Trophoblast cell (in vitro differentiated cells and primary cell): Measurements from ENCODE around the gene STON2.
"Not testable (repeated sequence)": the region's sequence is repeated elsewhere in the genome, so short reads cannot be mapped to it uniquely, and the experiment has no call there.

Experiments
- DNase-seq, 2 donors: peaks; one replicate each; pipeline ENCODE4 v3.0.0-alpha.2; 2016
- H2AFZ ChIP-seq: 2 replicates; pipeline ENCODE4 v1.6.1; 2013; ENCODE audit warnings: low read length, moderate library complexity, mild to moderate bottlenecking; ENCODE audit not compliant: insufficient read depth, poor library complexity
- H2AK5ac ChIP-seq: 2 replicates; pipeline ENCODE4 v1.6.1; 2013; ENCODE audit warnings: mild to moderate bottlenecking, low read length
- H2BK120ac ChIP-seq: 2 replicates; pipeline ENCODE4 v1.6.1; 2013; ENCODE audit warnings: low read length, mild to moderate bottlenecking, moderate library complexity; ENCODE audit not compliant: insufficient read depth, poor library complexity
- H2BK12ac ChIP-seq: 2 replicates; pipeline ENCODE4 v1.6.1; 2013; ENCODE audit warnings: mild to moderate bottlenecking, low read length, moderate library complexity
- H2BK5ac ChIP-seq: 2 replicates; pipeline ENCODE4 v1.6.1; 2013; ENCODE audit warnings: low read length, low read depth, moderate library complexity, mild to moderate bottlenecking; ENCODE audit not compliant: poor library complexity
- H3K14ac ChIP-seq: 2 replicates; pipeline ENCODE4 v1.6.1; 2013; ENCODE audit warnings: mild to moderate bottlenecking, low read length
- H3K18ac ChIP-seq: 2 replicates; pipeline ENCODE4 v1.6.1; 2013; ENCODE audit warnings: mild to moderate bottlenecking, low read length
- H3K23ac ChIP-seq: 2 replicates; pipeline ENCODE4 v1.6.1; 2013; ENCODE audit warnings: low read length
- H3K27ac ChIP-seq: 2 replicates; pipeline ENCODE4 v1.5.1; 2013; ENCODE audit warnings: low read depth, mild to moderate bottlenecking, inconsistent platforms, low read length, moderate library complexity
- H3K27me3 ChIP-seq: 2 replicates; pipeline ENCODE4 v1.6.1; 2013; ENCODE audit warnings: inconsistent platforms, mild to moderate bottlenecking, low read length, moderate library complexity; ENCODE audit not compliant: insufficient read depth
- H3K36me3 ChIP-seq, 2 experiments: 1 replicate in 1 of 2; 2 replicates in 1 of 2; pipeline ENCODE4 v1.6.1; 2013; ENCODE audit warnings: low read length in 2 of 2, mild to moderate bottlenecking in 2 of 2, moderate library complexity in 1 of 2; ENCODE audit not compliant: insufficient read depth in 2 of 2, control insufficient read depth in 1 of 2
- H3K4ac ChIP-seq: 2 replicates; pipeline ENCODE4 v1.6.1; 2013; ENCODE audit warnings: low read depth, mild to moderate bottlenecking, low read length, moderate library complexity
- H3K4me1 ChIP-seq, 2 experiments: 1 replicate in 1 of 2; 2 replicates in 1 of 2; pipeline ENCODE4 v1.6.1; 2013; ENCODE audit warnings: low read length in 2 of 2, mild to moderate bottlenecking in 2 of 2, moderate library complexity in 1 of 2; ENCODE audit not compliant: insufficient read depth in 2 of 2, control insufficient read depth in 1 of 2
- H3K4me2 ChIP-seq: 2 replicates; pipeline ENCODE4 v1.6.1; 2013; ENCODE audit warnings: inconsistent platforms, mild to moderate bottlenecking, low read length, moderate library complexity
- H3K4me3 ChIP-seq: 2 replicates; pipeline ENCODE4 v1.5.1; 2013; ENCODE audit warnings: mild to moderate bottlenecking, low read depth, low read length, inconsistent platforms
- H3K79me1 ChIP-seq: one replicate; pipeline ENCODE4 v1.6.1; 2013; ENCODE audit warnings: low read length
- H3K79me2 ChIP-seq: 2 replicates; pipeline ENCODE4 v1.6.1; 2013; ENCODE audit warnings: low read length, mild to moderate bottlenecking; ENCODE audit not compliant: control insufficient read depth, insufficient read depth, poor library complexity
- H3K9ac ChIP-seq: 2 replicates; pipeline ENCODE4 v1.6.1; 2013; ENCODE audit warnings: mild to moderate bottlenecking, low read length
- H3K9me3 ChIP-seq: 2 replicates; pipeline ENCODE4 v1.6.1; 2013; ENCODE audit warnings: low read depth, mild to moderate bottlenecking, control low read depth, inconsistent platforms, low read length; ENCODE audit not compliant: insufficient read depth
- H4K12ac ChIP-seq: 2 replicates; pipeline ENCODE4 v1.6.1; 2013; ENCODE audit warnings: low read depth, mild to moderate bottlenecking, low read length, moderate library complexity
- H4K8ac ChIP-seq: 2 replicates; pipeline ENCODE4 v1.6.1; 2013; ENCODE audit warnings: low read depth, mild to moderate bottlenecking, low read length, moderate library complexity
- H4K91ac ChIP-seq: one replicate; pipeline ENCODE4 v1.6.1; 2013; ENCODE audit warnings: low read depth, mild to moderate bottlenecking, low read length, moderate library complexity
- WGBS: extraction: QIAGEN DNeasy Blood & Tissue Kit; methylation state at CpG from one replicate; pipeline ENCODE4 v1.1.7; 2013; ENCODE audit warnings: missing lambda C conversion rate; ENCODE audit not compliant: insufficient read length, insufficient coverage; ENCODE audit errors: extremely low coverage; 5-methylcytosine and 5-hydroxymethylcytosine counted together

STON2 gene

GRCh38 chr14:81384900-81385299 lies 15.2 kb downstream of the STON2 start:
- H3K27ac ChIP-seq = no peak overlapping the region
- H3K4me1 ChIP-seq = peaks cover 3 to 5% of the 10 kb centered on the region in 2 experiments
- H4K91ac ChIP-seq = no peak overlapping the region
- H3K36me3 ChIP-seq = no peaks in the 10 kb centered on the region
- H3K27me3 ChIP-seq = no peaks in the 10 kb centered on the region
- no peak for DNase-seq
- no peak overlapping the region for H3K4me2 ChIP-seq
- no peaks in the 10 kb centered on the region for H3K9me3 ChIP-seq
- H3K79me1 ChIP-seq = peaks cover 4% of the 10 kb centered on the region
- H3K9ac ChIP-seq = no peak overlapping the region
- H3K23ac ChIP-seq = no peak overlapping the region
- WGBS = no CpG with 5 or more reads among the region's 1 CpG
- H3K4me3 ChIP-seq = no peak overlapping the region
- H2BK5ac ChIP-seq = no peak overlapping the region
- H4K8ac ChIP-seq = no peak overlapping the region
- no peak overlapping the region for H3K14ac ChIP-seq
- H3K4ac ChIP-seq = no peak overlapping the region
- H2BK12ac ChIP-seq = no peak overlapping the region
- no peak overlapping the region for H3K18ac ChIP-seq
- H4K12ac ChIP-seq = no peak overlapping the region
- H2AK5ac ChIP-seq = no peak overlapping the region
- H2BK120ac ChIP-seq = no peak overlapping the region
- H3K79me2 ChIP-seq = peaks cover 1% of the 10 kb centered on the region
- H2AFZ ChIP-seq = no peak overlapping the region

GRCh38 chr14:81382517-81383225 lies 17.5 kb downstream of the STON2 start:
- H3K4me1 ChIP-seq = peaks cover 2 to 3% of the 10 kb centered on the region in 2 experiments

GRCh38 chr14:81380009-81380408 lies 20.1 kb downstream of the STON2 start:
- not testable (repeated sequence) for H3K36me3 ChIP-seq, H3K23ac ChIP-seq, H3K4me3 ChIP-seq, H3K4me1 ChIP-seq, H2AFZ ChIP-seq, DNase-seq, H3K14ac ChIP-seq, H3K4me2 ChIP-seq, H2BK120ac ChIP-seq, H3K27me3 ChIP-seq, H2BK12ac ChIP-seq, H3K18ac ChIP-seq, H4K12ac ChIP-seq, H3K9me3 ChIP-seq, H3K9ac ChIP-seq, H3K27ac ChIP-seq, H4K91ac ChIP-seq, H2AK5ac ChIP-seq, H3K4ac ChIP-seq, H3K79me1 ChIP-seq, H3K79me2 ChIP-seq, H4K8ac ChIP-seq, H2BK5ac ChIP-seq
- no CpG with 5 or more reads among the region's 2 CpGs for WGBS

More at GRCh38 chr14:81382517-81383225, 17.5 kb downstream of the STON2 start:
- Histone ChIP-seq H3K79me2 (peaks cover 1% of the 10 kb centered on the region), H3K36me3 (no peaks in the 10 kb centered on the region), H3K9ac (no peak overlapping the region), H4K12ac (no peak overlapping the region), H3K4me3 (no peak overlapping the region), H3K27ac (no peak overlapping the region), H2AK5ac (no peak overlapping the region), H4K8ac (no peak overlapping the region), H3K14ac (no peak overlapping the region), H4K91ac (no peak overlapping the region), H2BK12ac (no peak overlapping the region), H3K79me1 (peaks cover 3% of the 10 kb centered on the region), H2BK5ac (no peak overlapping the region), H3K18ac (no peak overlapping the region), H3K23ac (no peak overlapping the region), H3K4ac (no peak overlapping the region), H3K4me2 (no peak overlapping the region), H3K27me3 (no peaks in the 10 kb centered on the region), H2BK120ac (no peak overlapping the region), H3K9me3 (no peaks in the 10 kb centered on the region), H2AFZ (no peak overlapping the region)
- no peak for DNase-seq
- no CpG with 5 or more reads among the region's 8 CpGs for WGBS

- Histone ChIP-seq H4K12ac (no peak overlapping the region), H3K4me1 (no peaks in the 10 kb centered on the region), H3K18ac (no peak overlapping the region), H3K79me1 (no peaks in the 10 kb centered on the region), H2AK5ac (no peak overlapping the region), H2AFZ (no peak overlapping the region), H3K4me3 (no peak overlapping the region), H3K4me2 (no peak overlapping the region), H2BK5ac (no peak overlapping the region), H2BK12ac (no peak overlapping the region), H3K23ac (no peak overlapping the region), H3K79me2 (no peaks in the 10 kb centered on the region), H3K9me3 (no peaks in the 10 kb centered on the region), H3K27ac (no peak overlapping the region), H3K36me3 (peaks cover 0 to 5% of the 10 kb centered on the region in 2 experiments), H4K8ac (no peak overlapping the region), H2BK120ac (no peak overlapping the region), H3K27me3 (no peaks in the 10 kb centered on the region), H4K91ac (no peak overlapping the region), H3K9ac (no peak overlapping the region), H3K4ac (no peak overlapping the region), H3K14ac (no peak overlapping the region)
- DNase-seq = no peak
- WGBS = no CpG with 5 or more reads among the region's 1 CpG
Observed at GRCh38 chr14:81371802-81372201, 28.3 kb downstream of the STON2 start.
